Suprapubic skin (tissue), 4 donors: Measurements from ENCODE around the gene NARF. TPM values are rescaled to one million over a fixed set of nuclear protein-coding genes. Genes with fewer than 3 reads are reported as not detected.
A peak's percentile ranks its signal among the peaks of the same experiment; 100 is the strongest.

Experiments used
- DNase-seq, 2 donors: peaks; one replicate each; pipeline ENCODE4 v3.0.0-alpha.2; 2019; ENCODE audit warnings: low spot score in 2 of 2
- H3K27ac ChIP-seq: fragments of 200-600 bp; sonication (generic); one replicate; pipeline ENCODE4 v1.5.1; 2019
- H3K27me3 ChIP-seq: fragments of 200-600 bp; sonication (generic); one replicate; pipeline ENCODE4 v1.5.1; 2019
- H3K36me3 ChIP-seq: fragments of 200-600 bp; sonication (generic); one replicate; pipeline ENCODE4 v1.5.1; 2019
- H3K4me1 ChIP-seq: fragments of 200-600 bp; sonication (generic); one replicate; pipeline ENCODE4 v1.5.1; 2019
- H3K4me3 ChIP-seq: fragments of 200-600 bp; sonication (generic); one replicate; pipeline ENCODE4 v1.5.1; 2019; ENCODE audit warnings: mild to moderate bottlenecking
- H3K9me3 ChIP-seq: fragments of 200-600 bp; sonication (generic); one replicate; pipeline ENCODE4 v1.5.1; 2019
- CTCF ChIP-seq, 2 donors: fragments of 200-600 bp in 1 of 2; fragments of 450-650 bp in 1 of 2; sonication (generic) in 1 of 2; IDR thresholded peaks; one replicate each; pipeline ENCODE4 v1.5.1; 2016 to 2019; ENCODE audit warnings: antibody characterized with exemption in 2 of 2, mild to moderate bottlenecking in 1 of 2, moderate library complexity in 1 of 2
- EP300 ChIP-seq: sonication (generic); formaldehyde crosslinking; IDR thresholded peaks from one replicate; pipeline ENCODE4 v1.6.1; 2017; ENCODE audit warnings: antibody characterized with exemption
- POLR2A ChIP-seq, 2 donors: fragments of 450-650 bp; IDR thresholded peaks; one replicate each; pipeline ENCODE4 v1.6.1; 2017; ENCODE audit warnings: antibody characterized with exemption in 2 of 2, mild to moderate bottlenecking in 2 of 2, moderate library complexity in 2 of 2
- POLR2AphosphoS5 ChIP-seq, 3 donors: sonication (generic); formaldehyde crosslinking; IDR thresholded peaks; one replicate each; pipeline ENCODE4 v1.6.1; 2017; ENCODE audit warnings: antibody characterized with exemption in 3 of 3
- WGBS: methylation state at CpG from one replicate; pipeline ENCODE4 v1.1.5; 2018; 5-methylcytosine and 5-hydroxymethylcytosine counted together
- total RNA-seq, 4 donors: library from RNA; depleted of rRNA; stranded (reverse); fragments of >200 nt; gene quantifications; one replicate each; pipeline ENCODE4 v1.1.0, GENCODE V29; 2016

The NARF gene
- total RNA-seq, 4 donors from 2014 or later, result 37.6 to 105 (median 44.7) TPM

DNA sequence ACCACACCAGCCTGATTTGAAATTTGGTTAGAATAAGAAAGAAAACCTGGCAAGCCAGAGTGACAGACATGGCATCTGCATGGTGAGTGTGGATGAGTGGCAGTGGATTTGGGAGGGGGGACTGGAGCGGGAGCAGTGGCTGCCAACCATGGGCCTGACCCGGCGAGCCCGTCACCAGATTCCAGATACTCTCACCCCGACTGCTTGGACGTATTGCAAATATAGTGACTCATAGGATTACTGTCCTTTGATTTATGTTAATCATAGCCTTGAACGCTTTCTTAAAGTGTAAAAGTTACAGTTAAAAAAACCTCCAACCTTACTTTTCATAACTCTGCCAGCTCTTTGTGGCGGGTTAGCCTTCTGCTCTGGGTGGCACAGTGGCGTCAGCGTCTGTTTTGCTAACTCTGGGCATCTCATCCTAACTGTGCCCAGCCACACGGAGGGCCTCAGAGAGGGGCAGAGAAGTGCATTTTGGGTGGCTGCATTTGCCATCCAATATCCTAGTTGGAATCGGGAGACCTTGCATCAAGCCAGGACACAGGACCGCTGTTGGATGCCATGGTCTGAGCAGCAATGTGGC is 34.2 kb downstream of the NARF start:
- Histone ChIP-seq H3K27ac (no peak overlapping the region), H3K36me3 (peaks cover 10% of the 10 kb centered on the region), H3K4me3 (no peak overlapping the region), H3K4me1 (peaks cover 51% of the 10 kb centered on the region), H3K27me3 (no peaks in the 10 kb centered on the region), H3K9me3 (no peaks in the 10 kb centered on the region)
- 44% methylated on average over 13 of the region's 13 CpGs for WGBS
- TF ChIP-seq POLR2AphosphoS5 (IDR thresholded peaks at IDR 0.05) (no peak), EP300 (no peak), CTCF (IDR thresholded peaks at IDR 0.05) (no peak), POLR2A (IDR thresholded peaks at IDR 0.05) (no peak)
- DNase-seq, result no peak

DNA sequence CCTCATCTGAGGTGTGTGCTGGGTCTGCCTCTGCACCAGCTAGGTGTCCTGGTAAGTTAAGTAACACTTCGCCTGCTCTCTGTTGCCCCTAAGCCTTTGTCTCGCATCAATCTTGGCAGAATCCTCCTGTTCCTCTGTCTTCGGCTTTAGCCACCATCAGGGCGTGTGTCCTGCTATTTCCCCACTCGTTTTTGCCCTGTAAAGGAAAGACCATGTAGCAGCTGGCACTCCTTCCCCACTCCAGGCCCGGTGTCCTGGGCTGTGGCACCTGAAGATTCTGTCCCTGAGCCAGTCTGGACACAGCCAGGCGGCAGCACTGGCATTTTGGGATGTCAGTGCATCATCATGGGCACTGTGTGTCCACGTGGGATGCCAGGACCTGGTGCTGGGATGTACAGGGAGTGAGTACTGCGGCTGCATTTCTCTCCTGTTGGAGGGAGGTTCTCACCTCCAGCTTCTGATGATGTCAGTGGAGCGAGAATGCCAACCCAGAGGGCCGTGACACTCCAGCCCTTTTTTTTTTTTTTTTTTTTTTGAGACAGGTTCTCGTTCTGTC is 34.8 kb downstream of the NARF start:
- 57% methylated on average over 12 of the region's 12 CpGs for WGBS
- Histone ChIP-seq H3K9me3 (no peaks in the 10 kb centered on the region), H3K27ac (no peak overlapping the region), H3K27me3 (no peaks in the 10 kb centered on the region), H3K4me1 (peaks cover 57% of the 10 kb centered on the region), H3K36me3 (peaks cover 5% of the 10 kb centered on the region), H3K4me3 (no peak overlapping the region)
- TF ChIP-seq POLR2A (IDR thresholded peaks at IDR 0.05) (no peak), POLR2AphosphoS5 (IDR thresholded peaks at IDR 0.05) (no peak), CTCF (IDR thresholded peaks at IDR 0.05) (no peak), EP300 (no peak)
- DNase-seq, result no peak

DNA sequence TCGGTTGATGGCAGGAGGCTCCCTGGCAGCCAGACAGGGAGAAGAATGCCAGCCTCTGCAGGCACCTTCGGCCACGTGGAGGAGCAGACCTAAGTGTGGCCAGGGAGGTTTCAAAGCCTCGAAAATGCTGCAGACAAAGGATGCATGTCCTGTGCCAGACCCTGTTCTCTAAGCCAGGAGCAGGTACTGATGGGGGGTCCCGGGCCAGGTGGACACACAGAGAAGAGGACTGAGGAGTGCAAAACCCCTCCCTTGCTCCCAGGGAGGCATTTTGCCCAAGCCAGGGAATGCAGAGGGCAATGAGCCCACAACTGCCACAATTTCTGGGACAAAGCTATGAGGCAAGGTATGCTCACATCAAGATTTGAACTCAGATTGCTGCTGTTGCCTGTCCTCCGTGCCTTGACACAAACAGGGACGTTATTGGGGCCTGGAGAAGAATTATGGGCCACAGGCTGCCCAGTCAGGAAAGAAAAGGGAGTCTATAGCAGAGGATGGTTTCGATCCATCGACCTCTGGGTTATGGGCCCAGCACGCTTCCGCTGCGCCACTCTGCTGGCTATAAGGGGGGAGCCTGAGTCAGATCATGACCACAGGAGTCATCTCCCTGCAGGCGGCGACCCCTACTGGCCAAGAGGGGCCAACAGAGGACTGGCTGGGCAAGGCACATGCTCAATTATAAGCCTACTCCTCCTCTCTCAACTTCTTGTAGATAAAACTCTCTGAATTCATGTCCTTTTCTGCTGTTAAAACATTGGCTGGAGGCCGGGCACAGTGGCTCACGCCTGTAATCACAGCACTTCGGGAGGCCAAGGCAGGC is 35.9 kb downstream of the NARF start:
- Histone ChIP-seq H3K4me3 (no peak overlapping the region), H3K9me3 (no peaks in the 10 kb centered on the region), H3K4me1 (peaks cover 59% of the 10 kb centered on the region), H3K27ac (peak overlapping the region; percentile 41), H3K36me3 (no peaks in the 10 kb centered on the region), H3K27me3 (no peaks in the 10 kb centered on the region)
- peak; percentile 77 to 95 for TF ChIP-seq CTCF (IDR thresholded peaks at IDR 0.05)
- TF ChIP-seq POLR2AphosphoS5 (IDR thresholded peaks at IDR 0.05), result peak in 2 of 3 donors; percentile 47 to 85
- no peak for TF ChIP-seq POLR2A (IDR thresholded peaks at IDR 0.05)
- no peak for TF ChIP-seq EP300
- peak; percentile 92 to 94 for DNase-seq
- 25% methylated on average over 17 of the region's 17 CpGs for WGBS

- Histone ChIP-seq H3K4me3 (no peak overlapping the region), H3K36me3 (no peaks in the 10 kb centered on the region), H3K4me1 (peaks cover 57% of the 10 kb centered on the region), H3K27ac (peak overlapping the region; percentile 95), H3K9me3 (no peaks in the 10 kb centered on the region), H3K27me3 (no peaks in the 10 kb centered on the region)
- peak in 1 of 3 donors; percentile 68 for TF ChIP-seq POLR2AphosphoS5 (IDR thresholded peaks at IDR 0.05)
- no peak for TF ChIP-seq CTCF (IDR thresholded peaks at IDR 0.05)
- DNase-seq, result no peak
- 29% methylated on average over 12 of the region's 12 CpGs for WGBS
Observed at GRCh38 chr17:82495844-82496528, 37.4 kb downstream of the NARF start.
